Measurements from ENCODE around the gene ARID1B.
"Not testable (repeated sequence)": the region's sequence is repeated elsewhere in the genome, so short reads cannot be mapped to it uniquely, and the experiment has no call there.

ARID1B gene

DNA sequence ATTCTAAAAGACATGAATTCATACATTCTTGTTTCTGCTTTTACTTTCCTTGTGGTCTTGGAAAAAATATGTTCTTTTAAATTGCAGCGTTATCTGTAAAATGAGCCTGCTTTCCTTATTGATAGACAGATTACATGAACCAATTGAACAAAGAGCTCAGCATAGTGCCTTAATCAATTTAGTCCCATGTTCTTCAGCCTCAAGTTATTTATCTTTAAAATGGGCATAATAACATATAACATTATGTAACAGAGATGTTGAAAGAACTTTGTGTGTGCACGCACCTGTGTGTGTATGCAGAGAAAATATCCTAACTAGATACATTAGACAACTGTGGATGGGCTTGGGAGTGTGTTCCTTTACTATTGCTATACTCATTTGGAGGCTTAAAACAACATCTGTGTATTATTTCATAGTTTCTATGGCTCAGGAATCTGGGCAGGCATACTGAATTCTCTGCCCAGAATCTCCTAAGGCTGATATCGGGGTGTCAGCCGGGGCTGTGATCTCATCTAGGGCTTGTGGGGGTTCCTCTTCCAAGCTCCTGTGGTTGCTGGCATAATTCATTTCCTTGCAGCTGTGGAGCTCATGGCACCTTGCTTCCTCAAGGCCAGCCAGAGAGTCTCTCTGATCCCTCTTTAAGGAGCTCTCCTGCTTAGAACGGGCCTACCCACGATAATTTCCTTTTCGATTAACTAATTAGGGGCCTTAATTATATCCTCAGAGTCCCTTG lies 194.1 kb downstream of the ARID1B start:
- DNase-seq: no peak

DNA sequence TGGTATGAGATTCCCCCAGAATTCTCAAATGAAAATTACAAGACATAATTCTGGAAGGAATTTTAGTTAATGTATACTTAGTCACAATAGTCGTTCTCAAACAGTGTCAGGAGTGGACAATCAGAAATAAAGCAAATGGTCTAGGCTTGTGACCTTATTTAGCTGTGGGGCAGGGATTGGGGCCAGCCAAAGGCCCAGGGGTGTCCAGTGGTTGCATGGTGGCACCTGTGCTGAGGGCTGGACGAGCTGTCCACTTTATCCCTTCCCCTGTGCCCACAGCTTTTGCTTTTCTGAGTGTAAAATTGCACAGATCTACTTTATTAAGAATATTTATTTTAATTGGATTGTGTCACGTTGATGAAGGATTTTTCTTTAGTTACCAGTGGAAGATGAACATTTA lies 195.0 kb downstream of the ARID1B start:
- no peak for DNase-seq

- DNase-seq: no peak
These were observed 197.7 kb downstream of the ARID1B start for GRCh38 chr6:156974830-156975261.

DNA sequence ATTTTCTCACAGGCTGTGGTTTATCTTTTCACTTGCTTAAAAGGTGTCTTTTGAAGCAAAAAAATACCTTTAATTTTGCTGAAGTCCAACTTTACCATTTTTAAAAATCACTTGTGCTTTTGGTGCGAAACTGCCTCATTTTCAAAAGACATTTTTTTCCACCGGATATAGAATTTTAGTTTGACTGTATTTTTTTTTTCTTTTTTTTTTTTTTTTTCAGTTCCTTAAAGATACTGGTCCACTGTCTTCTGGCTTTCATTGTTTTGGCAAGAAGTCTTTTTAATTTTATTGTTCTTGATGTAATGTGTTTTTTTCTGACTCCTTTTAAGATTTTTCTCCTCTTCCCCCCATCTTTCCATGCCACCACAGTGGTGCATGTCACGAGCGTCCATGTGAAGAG lies 198.2 kb downstream of the ARID1B start:
- no peak for DNase-seq

DNA sequence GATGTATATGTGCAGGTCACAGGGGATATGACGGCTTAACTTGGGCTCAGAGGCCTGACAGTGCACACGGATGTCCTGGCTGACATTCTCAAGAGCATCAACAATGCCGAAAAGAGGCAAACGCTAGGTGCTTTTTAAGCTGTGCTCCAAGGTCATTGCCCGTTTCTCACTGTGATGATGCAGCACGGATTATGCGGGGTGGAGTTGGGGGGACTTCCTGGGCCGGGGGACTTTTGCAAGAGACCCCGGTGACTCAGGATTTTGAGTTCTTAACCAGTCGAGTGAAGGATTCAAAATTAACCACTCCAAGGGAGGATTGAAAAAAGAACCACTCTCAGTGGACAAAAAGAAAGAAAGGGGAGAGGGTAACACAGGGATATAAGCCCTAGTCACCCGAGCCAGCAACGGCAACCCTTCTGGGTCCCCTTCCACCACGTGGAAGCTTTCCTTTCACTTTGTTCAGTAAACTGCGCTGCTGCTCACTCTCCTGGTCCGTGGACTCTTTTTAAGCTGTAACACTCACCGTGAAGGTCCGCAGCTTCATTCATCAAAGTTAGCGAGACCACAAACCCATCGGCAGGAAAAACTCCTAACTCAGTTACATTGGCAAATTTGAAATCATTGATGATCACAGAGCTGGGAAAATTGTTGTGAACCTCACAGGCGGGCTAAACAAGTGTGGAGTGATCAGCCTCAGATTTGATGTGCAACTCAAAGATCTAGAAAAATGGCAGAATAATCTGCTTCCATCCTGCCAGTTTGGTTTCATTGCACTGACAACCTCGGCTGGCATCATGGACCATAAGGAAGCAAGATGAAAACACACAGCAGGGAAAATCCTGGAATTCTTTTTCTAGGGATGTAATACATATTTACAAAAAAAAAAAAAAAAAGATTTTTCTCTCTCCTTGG lies 199.3 kb downstream of the ARID1B start:
- DNase-seq: peak; percentile 19

DNA sequence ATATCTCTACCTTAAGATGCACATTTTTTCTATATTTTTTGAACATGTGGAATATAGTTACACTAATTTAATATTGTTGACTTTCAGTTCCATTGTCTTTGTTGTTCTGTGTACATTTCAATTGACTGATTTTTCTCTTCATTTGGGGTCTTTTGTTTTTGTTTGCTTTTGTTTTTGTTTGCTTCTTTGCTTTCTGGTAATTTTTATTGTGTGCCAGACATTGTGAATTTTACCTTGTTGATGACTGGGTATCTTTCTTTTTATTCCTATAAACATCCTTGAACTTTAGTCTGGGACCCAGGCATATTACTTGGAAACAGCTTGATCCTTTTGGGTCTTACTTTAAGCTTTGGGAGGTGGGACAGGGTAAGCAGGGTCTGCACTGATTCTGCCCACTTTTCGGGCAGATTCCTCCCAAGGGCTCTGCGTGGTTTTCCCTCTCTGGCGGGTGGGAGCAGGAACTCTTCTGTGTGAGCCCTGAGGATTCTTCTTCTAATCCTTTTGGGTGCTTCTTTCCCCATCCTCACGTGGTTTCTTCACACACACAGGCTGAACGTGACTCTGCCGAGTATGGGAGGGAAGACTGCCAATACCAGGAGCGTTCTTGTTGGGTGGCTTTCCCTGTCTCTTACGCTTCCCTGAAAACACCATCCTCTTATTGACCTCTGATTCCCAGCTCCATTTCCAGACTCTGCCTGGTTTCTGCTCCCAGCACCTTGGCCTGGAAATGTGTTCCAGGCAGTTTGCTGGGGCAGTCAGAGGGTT lies 200.5 kb downstream of the ARID1B start:
- peak; percentile 22 for DNase-seq

GRCh38 chr6:156978948-156979347 lies 201.8 kb downstream of the ARID1B start:
- DNase-seq: no peak

- peak; percentile 35 for DNase-seq
These were observed 203.3 kb downstream of the ARID1B start for GRCh38 chr6:156980515-156980914.

DNA sequence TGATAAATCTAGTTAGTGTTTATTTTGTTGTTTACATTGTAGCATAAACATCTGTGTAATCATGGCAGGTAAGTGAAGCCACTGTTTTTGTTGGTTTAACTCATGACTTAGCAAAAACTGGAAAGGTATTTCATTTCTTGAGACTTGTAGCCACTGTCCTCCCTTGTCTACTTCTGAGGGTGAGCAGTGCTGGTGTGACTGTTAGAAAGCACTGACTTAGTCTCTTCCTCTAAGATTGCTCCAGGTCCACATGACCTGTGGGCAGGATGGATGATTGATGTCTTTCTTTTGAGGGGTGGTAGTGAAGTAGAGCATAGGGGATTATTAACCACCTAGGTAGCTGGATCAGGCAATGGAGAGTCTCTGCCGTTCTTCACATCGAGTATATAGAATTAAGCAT lies 203.8 kb downstream of the ARID1B start:
- no peak for DNase-seq

DNA sequence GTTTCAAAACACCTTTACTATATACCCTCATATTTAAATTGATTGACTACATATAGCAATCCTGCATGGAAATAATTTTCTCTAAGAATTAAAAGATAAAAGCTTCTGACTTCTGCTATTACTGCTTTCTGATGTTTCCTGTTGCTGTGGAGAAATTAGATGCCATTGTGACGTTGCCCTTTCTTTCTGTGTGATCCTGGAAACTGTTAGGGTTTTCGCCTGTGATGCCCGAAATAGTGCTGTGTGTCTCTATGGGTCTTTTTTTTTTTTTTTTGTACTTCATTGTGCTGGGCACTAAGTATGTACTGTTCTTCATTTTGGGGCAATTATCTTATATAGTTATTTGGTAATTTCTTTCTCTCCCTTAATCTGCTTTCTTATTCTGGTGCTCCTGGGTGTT lies 205.0 kb downstream of the ARID1B start:
- no peak for DNase-seq

DNA sequence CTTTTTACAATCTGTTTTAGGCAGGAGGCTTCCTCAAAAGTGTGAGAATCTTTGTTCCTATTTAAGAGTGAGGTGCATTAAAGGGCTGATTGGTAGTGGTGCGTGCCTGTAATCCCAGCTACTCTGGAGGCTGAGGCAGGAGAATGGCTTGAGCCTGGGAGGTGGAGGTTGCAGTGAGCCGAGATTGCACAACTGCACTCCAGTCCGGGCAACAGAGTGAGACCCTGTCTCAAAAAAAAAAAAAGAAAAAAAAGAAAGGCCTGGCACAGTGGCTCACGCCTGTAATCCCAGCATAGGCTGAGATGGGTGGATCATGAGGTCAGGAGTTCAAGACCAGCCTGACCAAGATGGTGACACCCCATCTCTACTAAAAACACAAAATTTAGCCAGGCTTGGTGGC lies 205.7 kb downstream of the ARID1B start:
- not testable (repeated sequence) for DNase-seq

DNA sequence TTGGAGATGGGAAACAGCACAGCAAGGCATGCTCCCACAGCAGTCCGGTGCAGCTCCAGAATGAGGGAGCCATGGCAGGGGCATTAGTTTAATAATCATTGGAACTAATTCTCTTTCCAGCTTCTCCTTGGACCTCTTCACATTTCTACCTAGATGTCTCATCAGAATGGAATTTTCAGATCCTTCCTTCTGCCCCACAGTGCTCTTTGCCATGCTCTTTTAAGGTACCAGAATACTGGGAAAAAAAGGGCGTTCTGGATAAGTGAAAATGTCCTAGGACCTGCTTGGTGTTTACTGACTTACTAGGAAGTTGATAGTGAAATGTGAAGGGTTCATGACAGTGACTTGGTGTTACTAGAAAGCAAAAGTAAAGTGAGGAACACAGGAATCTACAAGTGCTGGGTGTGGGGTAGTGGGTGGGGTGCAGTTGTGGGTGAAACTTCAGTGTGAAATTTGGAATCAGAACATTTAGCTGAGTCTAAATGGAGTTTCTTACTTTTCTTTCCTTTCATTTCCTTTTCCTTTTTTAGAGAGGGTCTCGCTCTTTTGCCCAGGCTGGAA lies 207.1 kb downstream of the ARID1B start:
- no peak for DNase-seq

DNA sequence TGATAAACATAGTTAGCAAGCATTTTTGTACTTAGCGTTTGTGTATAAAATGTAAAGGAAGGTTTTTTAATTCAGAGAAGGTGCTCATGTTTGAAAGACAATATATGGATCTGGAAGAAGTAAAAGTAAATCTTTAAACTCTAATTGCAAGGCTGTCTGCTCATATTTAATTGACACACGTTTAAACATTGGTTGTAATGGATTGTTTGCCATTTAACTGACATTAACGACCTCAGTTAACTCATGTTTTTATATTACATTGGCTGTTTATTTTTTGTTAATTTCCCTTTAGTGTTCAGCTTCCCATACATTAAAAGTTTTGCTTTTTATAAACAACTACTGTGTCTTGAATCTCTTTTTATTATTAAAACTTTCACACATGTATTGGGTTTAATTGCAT lies 208.1 kb downstream of the ARID1B start:
- no peak for DNase-seq

DNA sequence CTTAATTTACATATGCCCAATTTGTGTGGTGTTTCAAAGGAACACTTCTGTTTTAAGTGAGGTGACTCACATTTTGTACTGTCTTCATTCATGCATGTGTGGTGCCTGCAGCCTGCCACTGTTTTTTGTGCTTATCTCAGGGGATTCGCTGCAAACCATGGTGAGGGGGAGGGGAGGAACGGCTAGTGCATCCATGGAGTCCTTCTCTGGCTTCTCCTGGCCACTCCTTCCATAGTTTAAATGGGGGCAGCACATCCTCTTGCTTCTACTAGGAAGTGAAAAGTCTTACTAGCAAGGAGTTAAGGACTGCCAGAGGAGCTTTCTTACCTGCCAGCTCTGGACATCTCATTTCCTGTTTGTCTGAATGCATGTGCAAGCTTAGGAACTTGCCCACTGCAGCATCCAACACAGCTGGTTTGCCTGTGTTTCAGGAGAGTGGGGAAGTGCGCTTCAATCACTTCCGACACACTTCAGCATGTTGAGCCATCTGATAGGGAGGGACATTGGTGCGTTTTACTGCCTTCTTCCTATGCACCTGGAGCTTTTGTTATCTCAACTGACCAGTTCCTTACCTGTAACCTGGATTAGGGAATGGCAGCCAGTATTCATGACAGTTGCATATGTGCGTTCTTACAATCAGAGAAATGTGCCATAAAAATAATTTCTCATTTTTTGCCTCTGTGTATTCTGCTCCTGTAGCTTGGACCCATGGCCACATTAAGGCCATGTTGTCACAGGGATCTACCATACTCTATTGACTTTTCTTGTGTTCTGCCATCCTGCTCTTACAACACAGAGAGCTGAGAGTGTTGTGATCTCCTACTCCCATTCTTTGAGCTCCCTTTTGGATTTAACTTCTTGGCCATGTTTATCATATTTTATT lies 211.3 kb downstream of the ARID1B start:
- no peak for DNase-seq

- DNase-seq: no peak
These were observed 212.1 kb downstream of the ARID1B start for GRCh38 chr6:156989159-156989806.

- DNase-seq: no peak
These were observed 215.0 kb downstream of the ARID1B start for GRCh38 chr6:156992020-156992804.

- no peak for DNase-seq
These were observed 216.5 kb downstream of the ARID1B start for GRCh38 chr6:156993713-156994112.

DNA sequence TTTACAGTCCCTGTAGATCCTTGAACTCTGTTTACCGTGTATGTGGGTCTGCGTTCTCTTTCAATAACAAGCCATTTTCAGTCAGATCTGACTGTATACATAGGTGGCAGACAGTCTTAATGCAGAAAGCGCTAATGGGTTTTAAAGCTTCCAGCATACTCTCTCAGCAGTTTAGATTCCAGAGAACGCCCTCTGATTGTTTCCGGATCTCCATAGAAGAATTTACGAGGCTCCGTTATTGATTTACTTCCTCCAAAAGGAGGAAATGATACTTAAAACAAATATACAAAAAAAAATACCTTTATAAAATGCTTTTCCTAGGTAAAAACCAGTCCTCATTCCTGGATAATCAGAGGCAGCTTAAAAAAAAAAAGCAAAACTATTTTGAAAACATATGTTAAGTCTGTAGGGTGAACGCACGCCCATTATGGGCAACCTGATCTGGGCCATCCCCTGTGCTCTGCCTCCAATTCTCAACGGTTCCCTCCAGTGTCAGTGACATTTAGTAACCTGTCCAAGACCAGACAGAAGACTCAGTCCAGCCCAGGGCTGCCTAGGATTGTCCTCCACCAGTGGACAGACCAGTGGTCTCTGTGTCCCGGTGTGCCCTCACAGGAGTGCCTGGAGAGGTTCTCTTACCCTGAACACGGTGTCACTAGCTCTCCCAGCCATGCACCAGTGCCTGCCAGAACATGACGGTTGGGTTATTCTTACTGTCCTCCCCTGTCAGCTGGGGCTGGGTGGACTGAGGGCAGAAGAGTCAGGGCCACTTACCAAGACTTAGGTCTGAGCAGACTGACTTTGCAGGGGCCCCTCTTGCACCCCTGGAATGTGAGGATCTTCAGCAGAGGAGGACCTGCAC lies 217.3 kb downstream of the ARID1B start:
- DNase-seq: no peak

DNA sequence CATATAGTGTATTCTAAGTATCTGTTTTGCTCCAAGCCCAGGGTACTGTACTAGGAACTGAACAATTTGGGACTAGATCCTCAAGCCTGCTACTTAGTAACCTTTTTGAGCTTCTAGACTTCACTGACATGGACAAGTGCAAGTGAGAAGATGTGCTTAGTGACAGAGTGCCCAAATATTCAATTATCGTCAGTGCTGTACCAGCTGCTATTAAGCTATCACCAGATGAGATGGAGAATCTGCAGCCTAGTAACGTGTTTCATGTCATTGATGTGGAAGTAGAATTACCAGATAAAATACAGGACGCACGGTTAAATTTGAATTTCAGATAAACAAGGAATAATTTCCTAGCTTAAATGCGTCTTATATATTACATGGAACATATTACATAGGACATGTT lies 218.3 kb downstream of the ARID1B start:
- DNase-seq: no peak

GRCh38 chr6:156996265-156996664 lies 219.1 kb downstream of the ARID1B start:
- no peak for DNase-seq

All from NCI-H748 treated with DMSO at 0.1 percent for 48 hours (cell line).